GM18502 (cell line): ENCODE measurements around the gene RPL27A.

Source experiments
- ATAC-seq: cut with Tn5 transposase; IDR thresholded peaks from one replicate; pipeline ENCODE4 v1.9.1; 2021; ENCODE audit warnings: mild to moderate bottlenecking; ENCODE audit not compliant: unreplicated experiment, poor library complexity

The RPL27A gene

GRCh38 chr11:8717876-8718753 is 35.5 kb downstream of the RPL27A start:
- ATAC-seq: no peak

DNA sequence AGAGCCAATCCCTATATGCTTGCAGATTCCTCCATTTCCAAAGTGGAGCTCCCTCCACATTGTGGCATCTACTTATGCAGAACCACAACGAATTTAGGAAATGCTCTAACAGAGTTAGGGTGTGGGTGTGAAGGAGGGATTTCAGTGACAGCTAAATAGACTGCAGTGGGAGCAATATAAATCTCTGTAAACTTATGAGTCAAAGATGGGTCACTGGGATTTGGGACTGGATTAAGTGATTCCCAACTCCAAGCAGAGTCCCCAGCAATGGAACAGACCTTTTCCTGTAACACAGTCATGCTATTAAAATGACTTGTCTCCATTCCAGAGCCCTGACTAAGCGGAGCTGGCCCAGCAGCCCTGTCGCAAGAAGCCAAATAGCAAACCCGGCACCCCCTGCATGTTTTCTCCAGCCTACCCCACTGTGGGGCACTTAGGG is 36.6 kb downstream of the RPL27A start:
- no peak for ATAC-seq

DNA sequence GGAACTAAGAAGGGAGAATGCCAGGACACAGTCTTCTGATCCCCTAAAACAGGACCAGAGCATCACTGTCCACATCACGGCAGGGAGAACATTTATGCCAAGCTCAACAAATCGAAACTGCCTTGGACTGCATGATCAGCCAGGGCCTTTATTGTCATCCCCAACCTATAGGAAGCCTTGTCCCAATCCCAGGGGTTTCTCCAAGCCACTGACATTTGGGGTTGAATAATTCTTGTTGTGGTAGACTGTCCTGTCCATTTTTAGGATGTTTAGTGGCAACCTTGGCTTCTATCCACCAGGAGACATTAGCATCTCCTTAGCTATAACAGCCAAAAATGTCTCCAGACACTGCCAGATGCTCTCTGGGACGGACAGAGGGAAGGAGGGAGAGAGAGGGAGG is 37.1 kb downstream of the RPL27A start:
- ATAC-seq: no peak

DNA sequence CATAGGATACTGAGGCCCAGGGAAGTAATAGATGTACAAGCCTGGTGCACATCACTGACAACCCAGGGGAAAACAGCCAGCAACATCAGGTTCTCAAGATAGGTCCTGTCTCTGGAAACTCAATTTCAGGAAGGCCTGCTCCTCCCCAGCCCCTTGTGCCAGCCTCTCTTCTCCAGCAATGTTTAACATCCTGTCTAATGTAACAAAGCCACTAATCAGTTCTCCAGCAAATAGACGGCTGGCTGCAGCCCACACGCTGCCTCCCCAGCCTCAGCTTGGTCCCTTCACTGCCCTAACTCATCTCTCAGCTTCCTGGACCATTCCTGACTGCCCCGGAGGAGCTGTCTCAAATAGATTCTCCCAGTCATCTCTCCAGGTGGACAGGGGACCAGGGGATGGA is 37.8 kb downstream of the RPL27A start:
- no peak for ATAC-seq

GRCh38 chr11:8720868-8721608 is 38.4 kb downstream of the RPL27A start:
- ATAC-seq: no peak

DNA sequence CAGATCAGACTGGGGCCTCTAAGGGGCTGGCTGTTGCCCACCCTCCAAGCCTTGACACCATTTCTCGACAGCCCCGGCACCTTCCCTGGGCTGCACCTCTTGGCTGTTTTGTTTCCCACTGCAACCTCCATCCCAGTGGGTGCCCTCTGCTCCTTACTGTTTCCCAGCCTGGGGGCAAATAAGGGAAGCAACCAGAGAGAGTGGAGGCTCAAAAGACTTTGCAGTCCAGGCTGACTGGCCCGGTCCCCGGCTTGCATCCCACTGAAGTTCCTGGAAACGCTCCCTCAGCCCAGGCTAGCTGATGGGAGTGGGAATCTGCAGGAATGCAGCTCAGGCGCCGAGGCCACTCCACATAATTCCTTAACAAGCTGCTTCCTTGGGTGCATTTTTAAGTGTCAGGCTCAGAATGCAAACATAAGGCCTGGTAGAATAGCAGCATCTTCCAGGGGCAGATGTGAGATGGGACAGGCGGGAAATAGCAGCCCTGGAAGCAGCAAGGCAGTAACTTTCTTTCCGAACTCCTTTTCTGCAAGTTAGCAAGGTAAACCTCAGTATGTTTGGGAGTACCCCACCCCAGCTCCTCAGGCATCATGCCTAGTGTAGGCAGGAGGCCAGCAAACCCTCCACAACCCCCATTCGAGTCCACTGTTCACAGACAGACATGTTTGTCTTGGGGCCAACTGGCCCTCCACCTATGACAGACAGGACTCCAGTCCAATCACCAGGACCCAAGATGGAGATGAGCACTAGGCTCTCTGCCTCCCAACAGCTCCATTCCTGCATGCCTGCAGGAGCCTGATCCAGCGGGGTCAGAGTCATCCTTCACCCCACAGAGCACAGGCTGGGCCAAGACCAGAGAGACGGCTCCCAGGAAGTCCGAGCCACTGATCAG is 39.3 kb downstream of the RPL27A start:
- ATAC-seq: no peak

GRCh38 chr11:8722809-8723208 is 40.2 kb downstream of the RPL27A start:
- ATAC-seq: no peak

GRCh38 chr11:8723711-8724110 is 41.1 kb downstream of the RPL27A start:
- ATAC-seq: no peak

DNA sequence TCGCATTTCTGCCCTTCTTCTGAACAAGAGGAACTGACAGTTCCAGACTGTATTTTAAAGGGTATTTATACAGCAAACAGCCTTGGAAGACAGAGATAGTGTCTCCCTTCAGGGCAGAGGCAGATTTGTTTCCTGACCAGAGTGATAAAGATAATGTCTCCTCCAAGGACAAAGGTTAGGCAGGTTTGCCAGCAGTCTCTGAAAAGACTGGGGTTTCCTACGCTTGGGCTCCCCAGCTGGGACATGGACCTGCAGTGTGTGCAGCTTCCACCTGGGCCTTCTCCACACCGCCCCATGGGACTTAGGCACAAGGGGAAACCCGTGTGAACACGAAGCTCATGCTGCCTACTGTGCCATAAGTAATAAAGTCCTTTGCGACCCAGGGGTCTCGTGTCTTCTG is 42.1 kb downstream of the RPL27A start:
- no peak for ATAC-seq

- ATAC-seq: no peak
Measured at GRCh38 chr11:8726395-8726794, 43.8 kb downstream of the RPL27A start.

GRCh38 chr11:8728563-8728962 is 46.0 kb downstream of the RPL27A start:
- no peak for ATAC-seq

DNA sequence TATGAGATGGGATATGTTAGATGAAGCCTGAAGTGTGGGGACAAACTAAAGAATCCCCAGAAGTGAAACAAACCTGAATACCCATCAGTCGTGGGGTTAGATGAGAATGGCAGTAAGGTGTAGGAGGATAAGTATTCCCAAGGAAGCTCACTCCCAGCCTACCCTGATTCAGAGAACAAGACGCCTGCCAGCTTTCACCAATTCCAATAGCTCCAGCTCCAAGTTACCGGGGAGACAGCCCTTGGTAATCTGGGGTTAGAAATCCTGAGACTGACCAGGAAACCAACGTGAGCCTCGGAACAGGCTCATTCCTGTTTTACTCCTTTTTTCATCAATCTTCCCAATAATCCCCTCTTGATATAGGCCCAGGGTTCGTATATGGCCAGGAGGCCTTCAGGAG is 46.5 kb downstream of the RPL27A start:
- no peak for ATAC-seq

- ATAC-seq: no peak
Measured at GRCh38 chr11:8729837-8730696, 47.5 kb downstream of the RPL27A start.

DNA sequence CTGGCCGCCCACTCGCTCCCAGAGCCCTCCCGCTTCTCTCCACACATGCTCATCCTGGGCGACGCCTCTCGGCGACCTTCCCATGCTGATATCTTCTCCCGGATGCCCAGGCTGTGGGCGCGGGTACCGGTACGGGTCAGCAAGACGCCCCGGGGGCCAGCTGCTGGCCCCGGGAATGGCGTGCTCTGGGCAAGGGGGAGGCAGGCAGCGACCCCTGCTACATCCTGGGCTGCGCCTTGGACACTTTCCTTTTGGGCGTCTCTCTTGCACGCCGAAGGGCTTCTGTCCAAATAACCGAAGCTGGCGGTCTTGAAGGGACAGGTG is 48.1 kb downstream of the RPL27A start:
- no peak for ATAC-seq

DNA sequence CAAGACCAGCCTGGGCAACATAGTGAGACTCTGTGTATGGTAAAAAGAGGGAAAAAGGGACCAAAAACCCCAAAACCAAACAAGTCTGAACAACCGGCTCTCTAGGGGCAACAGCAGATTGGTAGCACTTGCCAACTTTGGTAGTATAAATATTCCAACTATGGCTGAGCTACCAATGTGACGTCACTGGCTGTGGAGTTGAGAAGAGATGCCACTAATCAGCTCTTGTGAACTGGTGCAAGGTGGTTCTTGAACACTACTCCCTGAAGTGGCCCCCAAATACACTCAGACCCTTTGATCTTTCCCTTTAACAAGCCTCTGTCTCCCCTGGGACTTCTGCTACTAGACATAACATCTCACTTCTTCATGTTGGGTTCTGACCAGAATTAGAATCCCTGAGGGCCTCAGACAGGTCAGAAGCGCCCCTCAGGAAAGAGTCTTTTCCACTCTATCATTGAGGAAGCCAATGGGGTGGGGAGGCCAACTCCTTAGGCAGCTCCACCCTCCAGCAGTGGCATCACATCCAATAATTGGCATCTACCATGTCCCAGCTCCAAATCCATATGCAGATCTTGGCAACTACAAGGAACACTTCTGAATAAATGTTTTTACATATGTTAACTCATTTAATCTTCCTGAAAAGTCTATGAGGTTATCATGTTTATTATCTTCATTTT is 49.2 kb downstream of the RPL27A start:
- no peak for ATAC-seq

DNA sequence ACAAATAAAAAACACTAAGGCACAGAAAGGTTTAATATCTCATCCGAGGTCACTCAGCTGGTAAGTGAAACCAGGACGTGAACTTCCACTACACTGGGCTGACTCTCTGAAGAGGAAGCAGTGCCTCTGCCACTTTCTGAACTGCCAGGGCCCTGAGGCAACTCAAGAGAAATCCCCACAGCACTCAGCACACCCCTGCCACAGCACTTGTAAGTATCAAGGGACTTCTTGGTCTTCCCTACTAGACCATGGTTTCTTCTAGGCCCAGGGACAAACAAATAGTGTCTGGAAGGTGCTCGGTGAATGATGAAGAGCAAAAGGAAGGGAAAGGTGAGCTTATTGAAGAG is 49.7 kb downstream of the RPL27A start:
- ATAC-seq: peak; percentile 88

- peak; percentile 12 for ATAC-seq
Measured at GRCh38 chr11:8732748-8733241, 50.2 kb downstream of the RPL27A start.

DNA sequence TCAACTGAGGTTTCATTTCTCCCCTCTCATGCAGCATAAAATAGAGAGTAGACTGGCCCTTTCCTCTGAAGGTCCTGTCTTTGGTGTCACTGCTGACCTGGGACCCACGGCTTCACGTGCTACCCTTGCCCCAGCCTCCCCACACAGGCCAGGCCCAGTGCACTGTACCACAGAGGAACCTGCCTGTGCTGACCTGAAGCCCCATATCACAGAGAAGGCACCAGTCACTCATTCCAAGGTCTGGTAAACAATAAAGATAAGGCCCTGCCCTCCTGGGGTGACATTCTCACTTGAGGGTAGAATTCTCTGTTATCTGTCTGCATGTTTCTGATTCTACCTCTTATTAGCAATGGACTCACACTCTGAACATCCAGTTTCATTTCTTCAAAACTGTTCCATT is 51.3 kb downstream of the RPL27A start:
- no peak for ATAC-seq

- ATAC-seq: no peak
Measured at GRCh38 chr11:8735094-8735493, 52.5 kb downstream of the RPL27A start.
